T-helper 1 cell treated with Interleukin-12 subunit alpha and Interleukin-12 subunit beta and Interleukin-4 antibody, amounts not matched to agents 30 ng/mL and 1 ng/mL, for 36 hours (primary cell): ENCODE results near the gene UBE2QL1. TPM values are rescaled to one million over a fixed set of nuclear protein-coding genes. Genes with fewer than 3 reads are reported as not detected.

ENCODE experiments used
- intact Hi-C: fragments of 100-400 bp; cut with micrococcal nuclease; formaldehyde crosslinking; loops from one replicate; pipeline ENCODE4 v1.15.1; 2024
- total RNA-seq: library from RNA; stranded (reverse); gene quantifications from 2 replicates; pipeline ENCODE4 v1.2.3, GENCODE V29; 2022

The UBE2QL1 gene
- total RNA-seq, 1 donor from 2014 or later = 0.39 TPM

DNA sequence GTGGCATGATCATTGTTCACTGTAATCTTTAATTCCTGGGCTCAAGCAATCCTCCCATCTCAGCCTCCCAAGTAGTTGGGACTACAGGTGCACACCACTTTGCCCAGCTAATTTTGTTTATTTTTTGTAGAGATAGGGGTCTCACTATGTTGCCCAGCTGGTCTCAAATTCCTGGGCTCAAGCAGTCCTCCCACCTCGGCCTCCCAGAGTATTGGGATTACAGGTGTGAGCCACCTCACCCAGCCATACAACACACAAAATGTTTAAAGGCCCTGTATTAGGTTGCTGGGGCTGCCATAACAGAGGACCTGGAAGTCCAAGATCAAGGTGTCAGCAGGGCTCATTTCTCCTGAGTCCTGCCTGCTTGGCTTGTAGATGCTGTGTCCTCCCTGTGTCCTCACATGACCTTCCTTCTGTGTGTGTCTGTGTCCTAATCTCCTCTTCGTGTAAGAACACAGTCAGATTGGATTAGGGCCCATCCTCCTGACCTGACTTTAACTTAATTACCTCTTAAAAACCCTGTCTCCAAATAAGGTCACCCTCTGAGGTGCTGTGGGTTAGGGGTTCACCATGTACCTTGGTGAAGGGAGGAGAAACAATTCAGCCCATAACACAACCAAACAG, 5.4 kb downstream of the UBE2QL1 start:
- intact Hi-C loops = no loop called here

DNA sequence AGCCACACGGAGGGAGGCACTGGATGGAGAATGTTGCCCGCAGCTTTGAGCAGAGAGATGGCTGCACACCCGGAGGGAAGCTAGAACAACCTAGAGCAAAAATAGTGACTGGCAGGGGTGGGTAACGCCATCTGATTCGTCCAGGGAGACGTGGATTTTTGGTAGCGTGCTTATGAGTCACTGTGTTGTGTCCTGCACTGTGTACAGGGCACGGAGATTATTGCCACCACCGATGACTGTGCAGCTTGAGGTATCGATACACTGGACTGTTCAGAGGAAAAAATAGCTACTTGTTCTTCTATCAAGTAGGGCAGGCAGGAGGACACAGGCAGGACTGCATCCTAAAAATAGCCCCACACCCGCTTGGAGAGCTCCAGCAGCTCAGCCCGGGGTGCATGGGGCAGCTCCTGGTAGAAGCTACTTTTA, 6.0 kb downstream of the UBE2QL1 start:
- intact Hi-C loops = no loop called here

DNA sequence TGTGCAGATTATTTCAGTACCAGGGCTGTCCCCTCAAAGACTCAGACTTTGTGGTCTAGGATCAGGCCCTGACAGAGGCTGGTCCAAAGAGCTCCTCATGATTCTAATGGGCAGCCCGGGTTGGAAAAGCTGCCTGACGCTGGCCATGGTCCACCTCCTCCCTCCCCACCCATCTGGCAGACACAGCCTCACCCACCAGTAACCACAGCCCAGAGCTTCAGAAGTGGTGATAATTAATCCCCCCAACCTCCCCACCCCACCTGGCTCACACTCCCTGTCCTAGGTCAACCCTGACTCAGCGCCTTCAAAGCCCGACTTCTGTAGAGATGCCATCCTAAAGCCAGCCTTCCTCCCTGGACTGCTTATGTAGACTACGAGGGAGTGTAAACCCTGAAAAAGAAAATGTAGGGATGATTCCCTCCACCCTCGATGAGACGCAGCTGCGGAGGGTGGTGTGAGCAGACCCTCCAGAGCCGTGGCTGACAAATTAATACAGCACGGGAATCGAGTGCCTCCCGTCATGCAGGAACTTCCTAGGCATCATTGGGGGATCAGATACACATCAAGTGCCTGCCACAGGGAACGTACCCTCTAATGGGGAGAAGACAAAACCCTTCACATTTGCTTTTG, 7.0 kb downstream of the UBE2QL1 start:
- intact Hi-C loops = no loop called here

DNA sequence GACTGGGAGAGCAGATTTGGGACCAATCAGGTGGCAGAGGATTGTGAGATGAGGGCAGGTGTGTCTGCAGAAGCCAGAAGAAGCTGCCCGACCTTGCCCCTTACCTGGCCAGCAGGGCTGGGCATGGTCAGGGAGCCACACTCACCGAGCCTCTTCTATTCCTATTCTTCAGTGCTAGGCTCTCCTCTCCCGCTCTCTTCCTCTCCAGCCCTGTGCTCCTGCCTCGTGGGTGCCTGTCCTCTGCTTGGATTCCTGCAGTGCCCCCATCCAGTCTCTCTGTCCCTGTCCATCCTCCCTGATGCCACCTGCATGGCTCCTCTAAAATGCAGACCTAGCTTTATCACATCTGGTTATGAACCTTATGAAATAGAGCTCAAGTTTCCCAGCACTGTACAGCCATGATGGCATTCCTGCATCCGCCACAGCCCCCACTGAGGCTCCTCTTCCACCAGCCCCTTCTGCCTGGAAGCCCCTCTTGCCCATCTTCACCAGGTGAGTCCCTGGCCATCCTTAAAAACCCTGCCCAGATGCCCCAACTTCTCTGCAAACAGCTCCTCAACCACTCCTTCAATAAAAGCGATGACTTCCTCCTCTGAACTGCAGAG, 8.2 kb downstream of the UBE2QL1 start:
- intact Hi-C loops = no loop called here

DNA sequence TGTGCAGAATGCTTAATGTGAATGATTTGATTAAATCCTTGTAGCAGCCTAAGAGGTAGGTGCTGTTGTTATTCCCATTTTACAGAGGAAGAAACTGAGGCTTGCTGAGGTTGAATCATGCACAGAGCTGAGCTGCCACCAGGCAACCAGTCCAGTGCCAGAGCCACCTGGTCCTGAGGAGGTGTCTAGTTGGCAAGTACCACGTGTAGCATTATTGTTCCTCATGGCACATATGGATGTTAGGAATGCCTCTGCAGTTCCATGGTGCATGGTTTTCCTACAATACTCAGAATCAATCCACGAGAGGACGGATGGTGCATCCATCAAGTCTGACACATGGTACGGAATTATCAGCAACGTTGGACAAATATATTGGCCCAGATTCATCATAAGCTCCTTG, 8.9 kb downstream of the UBE2QL1 start:
- intact Hi-C loops = no loop called here

DNA sequence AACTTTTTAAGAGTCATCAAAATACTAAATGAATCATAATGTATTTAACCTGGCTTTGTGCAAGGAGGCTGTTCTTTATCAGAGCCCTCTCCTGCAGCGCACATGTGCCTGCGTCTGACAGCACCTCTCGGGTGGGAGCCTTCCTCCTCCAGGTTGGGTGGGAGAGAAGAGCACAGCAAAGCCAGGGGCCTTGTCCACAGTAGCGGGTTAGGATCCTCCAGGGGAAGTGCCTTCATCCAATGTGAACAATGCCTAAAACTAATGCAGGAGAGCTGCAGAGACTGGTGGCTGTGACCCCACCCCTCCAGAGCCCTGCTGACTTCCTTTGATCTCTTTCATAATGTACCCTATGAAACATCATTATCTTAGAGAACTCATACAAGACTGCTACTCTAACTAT, 10.2 kb downstream of the UBE2QL1 start:
- intact Hi-C loops = no loop called here

DNA sequence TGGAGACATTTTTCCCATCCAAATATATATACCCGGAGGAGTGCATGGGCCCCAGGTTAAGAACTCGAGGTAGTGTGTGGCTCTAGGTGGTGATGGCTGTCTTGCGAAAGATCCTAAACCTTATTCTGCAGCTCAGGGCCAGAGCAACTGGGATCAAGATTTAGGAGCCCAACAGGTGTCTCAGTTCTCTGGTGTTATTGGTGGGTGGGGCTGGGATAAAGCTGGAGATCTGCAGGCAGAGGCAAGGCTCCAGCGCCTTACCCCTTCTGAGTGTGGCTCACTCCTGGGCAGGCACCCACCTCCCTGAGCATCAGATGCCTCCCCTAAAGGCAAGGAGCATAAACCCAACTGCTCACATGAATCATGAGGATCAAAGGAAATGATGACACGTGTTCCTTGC, 11.2 kb downstream of the UBE2QL1 start:
- intact Hi-C loops = no loop called here

DNA sequence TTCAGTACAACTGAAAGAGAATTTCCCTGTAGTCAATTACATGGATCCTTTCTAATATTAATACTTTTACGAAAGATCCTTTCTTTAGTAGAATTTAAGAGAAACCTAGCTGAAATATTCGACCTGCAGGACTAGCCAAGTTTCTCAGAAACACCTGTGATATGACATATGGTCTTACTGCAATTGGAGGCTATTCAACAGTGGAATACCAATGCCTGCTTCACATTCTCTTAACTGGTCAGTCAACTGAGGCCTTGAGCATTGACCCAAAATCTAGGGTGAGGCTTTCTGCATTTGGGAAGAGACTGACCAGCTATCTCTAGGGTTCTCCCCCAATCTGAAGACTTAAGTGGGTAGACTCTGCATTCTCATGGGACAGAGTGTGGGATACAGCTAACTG, 12.3 kb downstream of the UBE2QL1 start:
- intact Hi-C loops = no loop called here

DNA sequence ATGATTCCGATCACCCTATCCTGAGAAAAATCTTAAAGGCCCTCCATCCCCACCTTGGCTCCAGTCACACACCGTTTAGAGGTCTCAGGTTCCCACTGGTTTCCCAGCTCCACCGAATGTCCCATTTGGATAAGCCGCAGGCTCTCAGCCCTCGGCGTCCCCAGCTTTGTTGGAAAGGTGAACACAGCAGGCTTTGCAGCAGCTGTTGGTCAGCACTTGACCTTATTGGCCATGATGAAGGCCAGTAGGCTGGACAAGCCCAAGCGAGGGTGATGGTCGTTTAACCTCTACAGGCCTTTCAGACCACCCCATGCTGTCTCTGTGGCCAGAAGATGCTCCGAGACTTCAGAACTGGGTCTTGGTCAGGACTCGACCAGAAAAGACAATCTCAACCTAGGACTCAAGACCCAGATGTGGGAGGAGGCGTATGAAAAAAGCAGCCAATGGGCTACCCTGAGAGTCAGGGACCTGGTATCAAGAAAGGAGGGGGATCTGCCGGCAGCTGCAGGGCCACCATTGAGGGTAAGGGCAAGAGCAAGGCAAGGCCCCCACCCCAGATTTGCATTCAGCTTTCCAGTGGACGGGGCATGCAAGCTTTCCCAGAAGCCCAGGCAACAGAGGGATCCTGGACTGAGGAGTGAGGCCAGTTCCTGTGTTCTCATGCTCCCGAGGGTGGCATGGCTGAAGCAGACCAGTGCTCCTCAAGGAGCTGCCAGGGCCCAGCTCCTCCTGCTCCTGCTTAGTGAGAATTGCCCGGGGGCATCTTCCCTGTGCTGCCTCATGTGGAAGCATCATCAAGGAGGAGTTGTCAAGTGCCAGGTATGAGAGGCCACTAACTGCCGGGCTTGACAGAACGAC, 13.4 kb downstream of the UBE2QL1 start:
- intact Hi-C loops = no loop called here

DNA sequence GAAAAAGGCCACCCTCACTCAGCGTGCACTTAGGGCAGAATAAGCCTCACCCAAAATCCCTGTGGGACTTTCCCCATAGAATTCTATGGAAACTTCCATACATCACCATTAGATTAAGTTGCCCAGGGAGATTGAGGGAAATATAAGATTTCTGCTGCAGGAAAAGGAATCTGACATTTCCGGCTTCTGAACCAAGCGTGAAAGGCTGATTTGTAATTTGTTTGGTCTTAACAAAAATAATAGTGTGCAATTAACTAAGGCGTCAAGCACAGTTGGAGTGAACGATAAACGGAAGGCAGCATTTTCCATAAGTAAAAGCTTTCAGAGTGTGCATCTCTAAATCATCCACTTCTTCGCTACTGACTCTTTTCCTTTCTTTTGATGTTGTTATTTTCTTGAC, 14.0 kb downstream of the UBE2QL1 start:
- intact Hi-C loops = loop anchor here (1.0 kb wide), 1 partner anchor 33 kb away; no protein-coding TSS in a partner anchor

DNA sequence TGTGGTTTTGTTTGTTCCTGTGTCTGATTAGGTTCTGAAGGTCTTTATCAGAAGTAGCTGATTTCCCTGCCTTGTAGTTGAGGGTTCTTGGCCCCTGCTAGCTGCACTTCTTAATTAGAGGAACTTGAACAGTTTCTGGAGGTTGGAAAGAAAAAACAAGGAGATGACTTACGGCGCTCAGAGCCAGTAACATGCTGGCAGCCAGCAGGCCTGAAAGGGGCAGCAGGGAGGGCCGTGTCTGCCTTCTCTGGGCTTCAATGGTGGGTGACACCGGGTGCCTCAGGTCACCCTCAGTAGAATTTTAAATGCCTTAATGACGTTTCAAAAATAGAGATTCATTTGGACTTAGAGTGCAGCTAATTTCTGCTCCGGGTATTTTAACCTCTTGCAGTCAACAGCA, 15.8 kb downstream of the UBE2QL1 start:
- intact Hi-C loops = no loop called here

DNA sequence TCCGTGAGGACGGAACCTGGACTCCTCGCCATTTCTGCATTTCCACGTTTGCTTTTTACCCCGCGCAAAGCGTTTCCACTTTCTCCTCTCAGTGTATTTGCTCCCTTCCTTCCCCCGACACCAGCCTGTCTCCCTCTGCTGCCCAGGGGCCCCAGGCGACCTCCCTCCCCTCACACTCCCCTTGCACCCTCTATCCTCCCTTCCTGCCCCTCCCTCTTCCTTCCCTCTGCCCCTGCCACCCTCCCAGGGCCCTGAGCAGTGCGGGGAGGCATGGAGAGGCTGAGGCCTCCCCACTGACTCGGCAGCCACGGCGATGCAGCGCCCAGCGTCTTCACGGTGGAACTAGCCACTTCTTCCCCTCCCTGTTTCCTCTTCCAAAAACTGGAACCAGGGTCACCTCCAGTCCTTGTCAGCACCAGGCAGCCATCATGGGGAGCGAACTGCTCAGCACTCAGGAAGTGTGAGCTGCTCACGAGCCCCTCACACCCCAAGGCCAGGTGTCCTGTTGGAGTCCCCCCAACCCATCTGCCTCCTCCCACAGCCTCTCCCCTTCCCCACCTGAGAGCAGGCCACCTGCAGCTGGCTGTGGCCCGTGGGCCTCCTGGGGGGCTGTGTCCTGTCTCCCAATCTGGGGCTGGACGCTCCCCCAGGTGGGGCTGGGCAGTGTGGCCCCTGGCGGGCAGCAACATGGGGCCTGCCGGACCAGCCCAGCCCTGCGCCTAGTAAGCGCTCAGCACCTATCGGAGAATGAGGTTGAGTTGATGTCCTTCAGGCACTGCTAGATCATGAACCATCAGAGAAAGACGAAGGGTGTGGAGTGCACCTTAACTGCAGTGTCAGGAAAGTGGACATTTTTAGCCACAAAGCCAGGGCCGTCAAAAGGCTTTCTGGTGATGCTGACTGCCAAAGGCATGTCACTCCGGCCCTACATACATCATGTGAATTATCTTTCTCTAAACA, 17.5 kb downstream of the UBE2QL1 start:
- intact Hi-C loops = no loop called here

DNA sequence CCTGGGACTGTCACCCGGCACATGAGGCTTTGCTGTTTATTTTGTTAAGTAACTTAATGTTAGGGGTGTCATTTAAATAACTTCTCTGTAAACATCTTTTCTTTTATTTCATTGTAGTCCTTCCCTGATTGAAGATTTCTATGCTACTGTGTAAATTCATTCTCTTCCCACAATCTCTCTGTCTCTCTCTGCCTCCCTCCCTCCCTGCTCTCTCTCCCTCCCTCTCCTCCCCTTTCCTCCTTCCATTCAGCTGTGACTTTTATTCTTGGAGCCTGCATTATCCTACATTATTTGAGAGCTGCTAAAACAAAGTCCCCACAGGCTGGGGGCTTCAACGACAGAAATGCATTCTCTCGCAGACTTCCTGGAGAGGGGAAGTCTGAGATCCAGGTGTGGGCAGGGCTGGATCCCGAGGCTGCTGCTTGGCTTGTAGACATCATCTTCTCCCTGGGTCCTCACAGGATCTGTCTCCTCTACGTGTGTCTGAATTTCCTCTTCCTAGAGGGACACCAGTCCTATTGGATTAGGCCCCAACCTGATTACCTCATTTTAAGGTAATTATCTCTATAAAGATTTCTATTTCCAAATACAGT, 18.4 kb downstream of the UBE2QL1 start:
- intact Hi-C loops = no loop called here

DNA sequence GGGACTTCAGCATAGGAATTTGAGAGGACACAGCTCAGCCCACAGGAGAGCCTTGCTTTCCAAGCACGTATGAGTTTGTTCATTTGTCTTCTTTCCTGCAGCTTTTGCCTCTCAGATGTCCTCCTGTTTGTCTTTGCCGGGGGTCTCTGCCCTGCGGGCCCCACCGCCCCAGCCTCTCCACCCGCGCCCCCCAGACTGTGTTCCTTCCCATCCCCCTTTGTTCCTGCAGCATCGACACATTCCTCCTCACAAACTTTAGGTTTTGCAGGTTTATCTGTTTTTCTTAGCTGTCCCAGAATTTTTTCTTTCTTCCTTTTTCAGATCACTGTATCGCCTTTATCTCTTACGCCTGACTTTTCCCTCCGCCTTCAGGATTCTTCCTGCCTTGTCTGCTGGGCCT, 18.9 kb downstream of the UBE2QL1 start:
- intact Hi-C loops = no loop called here

DNA sequence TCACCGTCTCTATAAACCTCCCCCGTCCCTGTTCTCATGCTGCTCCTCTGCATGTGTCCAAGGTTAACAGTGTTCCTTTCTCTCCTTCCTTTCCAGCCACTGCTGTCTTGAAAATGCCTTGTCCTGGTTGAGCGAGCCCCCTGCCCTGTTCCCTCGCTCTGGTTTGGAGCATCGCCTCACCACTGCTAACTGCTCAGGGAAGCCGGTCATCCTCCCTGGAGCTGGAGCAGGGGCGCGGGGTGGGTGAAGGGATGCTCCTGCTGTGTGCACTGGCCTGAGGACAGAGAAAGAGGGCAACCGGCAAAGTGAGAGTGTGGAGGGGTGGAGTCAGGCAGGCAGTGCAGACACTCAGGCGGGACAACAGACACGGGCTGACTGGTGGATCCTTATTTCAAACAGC, 19.4 kb downstream of the UBE2QL1 start:
- intact Hi-C loops = no loop called here

DNA sequence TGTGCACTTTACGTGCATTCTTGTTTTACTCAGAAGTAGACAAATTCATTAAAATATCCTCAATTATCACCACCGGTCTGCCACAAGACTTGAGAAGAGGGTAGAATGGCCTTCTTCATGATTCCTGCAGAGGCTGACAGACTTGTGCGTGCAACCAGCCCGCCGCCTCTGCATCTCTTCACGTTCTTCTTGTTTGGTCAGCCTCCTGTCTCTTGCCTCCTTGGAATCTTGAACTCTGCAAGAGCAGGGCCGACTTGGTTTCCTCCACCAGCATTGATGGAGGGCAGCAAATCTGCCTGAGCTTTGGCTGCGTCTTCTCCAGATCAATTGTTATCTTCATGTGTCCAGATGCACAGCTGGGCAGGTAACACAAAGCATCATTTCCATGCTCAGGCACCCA, 20.2 kb downstream of the UBE2QL1 start:
- intact Hi-C loops = no loop called here

DNA sequence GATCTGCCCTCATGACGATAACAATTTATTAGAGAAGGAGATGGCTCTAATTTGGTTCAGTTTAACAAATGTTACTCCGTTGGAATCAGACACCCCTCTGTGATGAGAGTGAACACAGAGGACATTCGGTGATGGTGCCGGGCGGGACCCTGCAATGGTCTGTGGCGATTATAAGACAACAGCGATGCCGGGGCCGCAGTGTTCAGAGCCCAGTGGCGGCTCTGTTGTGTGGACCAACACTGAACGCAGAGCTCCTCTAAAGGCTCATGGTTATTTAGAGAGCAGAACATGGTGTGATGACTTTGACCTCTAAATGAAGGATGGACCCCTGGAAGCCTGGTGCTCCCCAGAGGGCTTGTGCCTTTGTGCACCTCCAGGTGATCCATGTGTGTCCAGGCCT, 21.2 kb downstream of the UBE2QL1 start:
- intact Hi-C loops = no loop called here

DNA sequence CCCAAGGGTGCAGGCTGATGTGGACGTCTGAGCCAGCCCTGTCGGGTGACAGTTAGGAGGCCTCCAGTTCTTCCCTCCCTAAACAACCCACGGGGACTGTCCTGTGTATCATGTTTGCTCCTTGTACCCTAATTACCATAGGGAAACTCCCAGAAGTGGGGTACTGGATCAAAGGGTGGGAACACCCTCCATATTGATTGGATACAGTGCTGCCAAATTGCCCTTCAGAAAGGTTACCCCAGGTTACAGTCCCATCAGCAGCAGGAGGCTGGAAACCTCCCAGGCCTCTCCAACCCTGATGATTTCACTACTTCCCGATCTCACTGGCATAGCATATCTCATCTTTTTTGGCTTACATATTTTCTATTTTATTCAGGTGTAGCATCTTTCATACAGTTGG, 22.0 kb downstream of the UBE2QL1 start:
- intact Hi-C loops = no loop called here

DNA sequence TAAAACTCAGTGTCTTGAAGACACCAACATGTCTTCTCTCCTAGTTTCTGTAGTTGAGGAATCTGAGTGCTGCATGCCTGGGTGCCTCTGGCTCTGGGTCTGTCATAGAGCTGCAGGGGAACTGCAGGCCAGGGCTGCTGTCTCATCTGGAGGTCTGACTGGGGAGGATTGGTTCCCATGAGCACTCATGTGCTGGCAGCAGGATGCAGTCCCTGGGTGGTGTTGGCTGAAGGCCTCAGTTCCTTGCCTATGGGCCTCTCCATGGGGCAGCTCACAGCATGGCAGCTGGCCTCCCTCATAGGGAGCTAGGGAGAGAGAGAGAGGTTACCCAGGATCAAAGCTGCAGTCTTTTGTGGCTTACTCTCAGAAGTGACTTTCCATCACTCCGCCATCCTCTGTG, 22.6 kb downstream of the UBE2QL1 start:
- intact Hi-C loops = no loop called here

DNA sequence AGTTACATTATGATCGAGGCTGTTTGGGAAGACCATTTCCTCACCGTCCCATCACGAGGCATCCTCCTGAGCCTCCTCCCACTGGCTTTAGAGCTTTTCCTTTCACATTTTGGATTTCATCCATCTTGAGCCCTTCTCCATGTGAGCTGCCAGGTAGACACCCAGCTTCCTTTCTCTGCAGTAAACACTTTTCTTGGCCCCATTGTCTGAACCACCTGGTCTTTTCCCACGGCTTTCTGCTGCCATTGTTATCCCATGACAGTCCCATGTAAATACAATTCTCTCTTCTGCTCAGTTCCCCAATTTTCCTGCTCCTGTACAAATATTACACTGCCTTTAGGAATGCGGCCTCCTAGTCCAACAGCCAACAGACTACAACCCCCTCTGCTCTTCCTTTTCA, 24.1 kb downstream of the UBE2QL1 start:
- intact Hi-C loops = no loop called here

DNA sequence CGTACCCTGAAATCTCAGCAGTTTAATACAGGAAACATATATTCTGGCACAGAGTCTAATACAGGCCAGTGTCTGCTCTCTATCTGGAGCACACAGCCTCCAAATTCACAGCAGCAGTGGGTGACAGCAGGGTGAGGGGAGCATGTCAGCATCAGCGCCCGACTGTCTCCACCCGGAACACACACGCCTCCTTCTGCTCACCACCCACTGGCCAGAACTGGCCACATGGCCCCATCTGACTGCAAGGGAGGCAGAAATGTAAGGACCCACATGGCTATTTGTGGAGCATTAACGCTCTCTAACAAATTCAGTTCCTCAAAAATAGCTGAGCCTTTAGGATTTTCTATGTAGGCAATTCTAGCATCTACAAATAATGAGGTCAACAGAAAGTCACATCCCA, 24.6 kb downstream of the UBE2QL1 start:
- intact Hi-C loops = no loop called here
